Lower leg skin (tissue), 4 donors: ENCODE results near the gene RPL27. TPM values are rescaled to one million over a fixed set of nuclear protein-coding genes. Genes with fewer than 3 reads are reported as not detected.

Experiments
- DNase-seq, 2 donors: peaks; one replicate each; pipeline ENCODE4 v3.0.0-alpha.2; 2019; ENCODE audit warnings: low spot score in 2 of 2
- H3K4me3 ChIP-seq: fragments of 200-600 bp; sonication (generic); 2 replicates; pipeline ENCODE4 v1.5.1; 2017; ENCODE audit warnings: mild to moderate bottlenecking, low read depth; ENCODE audit not compliant: poor library complexity, severe bottlenecking
- CTCF ChIP-seq, 3 donors: fragments of 450-650 bp; IDR thresholded peaks; one replicate each; pipeline ENCODE4 v1.5.1; 2016; ENCODE audit warnings: antibody characterized with exemption in 3 of 3, mild to moderate bottlenecking in 3 of 3, moderate library complexity in 2 of 3
- POLR2A ChIP-seq, 2 donors: fragments of 450-650 bp; IDR thresholded peaks; one replicate each; pipeline ENCODE4 v1.6.1; 2016 to 2017; ENCODE audit warnings: antibody characterized with exemption in 2 of 2, mild to moderate bottlenecking in 1 of 2, moderate library complexity in 1 of 2
- WGBS, 2 donors: methylation state at CpG; one replicate each; pipeline ENCODE4 v1.1.5; 2018; 5-methylcytosine and 5-hydroxymethylcytosine counted together
- intact Hi-C: fragments of 100-400 bp; cut with DNase I; formaldehyde crosslinking; loops from one replicate; pipeline ENCODE4 v1.15.0; 2023; ENCODE audit warnings: low total_unique reads
- total RNA-seq, 4 donors: library from RNA; depleted of rRNA; stranded (reverse); fragments of >200 nt; gene quantifications; one replicate each; pipeline ENCODE4 v1.1.0, GENCODE V29; 2016

The RPL27 gene
- total RNA-seq, 4 donors from 2014 or later = 1,091 to 1,783 (median 1,434) TPM

GRCh38 chr17:43003542-43004172 is 5.4 kb downstream of the RPL27 start:
- TF ChIP-seq CTCF (IDR thresholded peaks at IDR 0.05) = no peak
- 68 to 70% methylated on average over 5 of the region's 5 CpGs for WGBS, 2 donors
- no peak overlapping the region for H3K4me3 ChIP-seq
- intact Hi-C loops = no loop called here
- no peak for DNase-seq

- intact Hi-C loops = no loop called here
- TF ChIP-seq POLR2A (IDR thresholded peaks at IDR 0.05) (no peak), CTCF (IDR thresholded peaks at IDR 0.05) (no peak)
- DNase-seq = peak; percentile 86 to 98
- peak within 1 kb of the TSS; percentile 13 for H3K4me3 ChIP-seq
- WGBS, 2 donors = 22 to 27% methylated on average over 18 of the region's 18 CpGs
Observed at GRCh38 chr17:43006639-43007551, 8.7 kb downstream of the RPL27 start, which contains the start of gene IFI35. Gene IFI35, plus strand, starts transcription at chr17:43006784. Its CDS starts 164 bp downstream, at chr17:43006948.

GRCh38 chr17:43010667-43011308 is 12.6 kb downstream of the RPL27 start:
- no peak for DNase-seq
- no peak overlapping the region for H3K4me3 ChIP-seq
- intact Hi-C loops = no loop called here
- WGBS, 2 donors = 91 to 92% methylated on average over 5 of the region's 5 CpGs
- TF ChIP-seq POLR2A (IDR thresholded peaks at IDR 0.05) (no peak), CTCF (IDR thresholded peaks at IDR 0.05) (no peak)

DNA sequence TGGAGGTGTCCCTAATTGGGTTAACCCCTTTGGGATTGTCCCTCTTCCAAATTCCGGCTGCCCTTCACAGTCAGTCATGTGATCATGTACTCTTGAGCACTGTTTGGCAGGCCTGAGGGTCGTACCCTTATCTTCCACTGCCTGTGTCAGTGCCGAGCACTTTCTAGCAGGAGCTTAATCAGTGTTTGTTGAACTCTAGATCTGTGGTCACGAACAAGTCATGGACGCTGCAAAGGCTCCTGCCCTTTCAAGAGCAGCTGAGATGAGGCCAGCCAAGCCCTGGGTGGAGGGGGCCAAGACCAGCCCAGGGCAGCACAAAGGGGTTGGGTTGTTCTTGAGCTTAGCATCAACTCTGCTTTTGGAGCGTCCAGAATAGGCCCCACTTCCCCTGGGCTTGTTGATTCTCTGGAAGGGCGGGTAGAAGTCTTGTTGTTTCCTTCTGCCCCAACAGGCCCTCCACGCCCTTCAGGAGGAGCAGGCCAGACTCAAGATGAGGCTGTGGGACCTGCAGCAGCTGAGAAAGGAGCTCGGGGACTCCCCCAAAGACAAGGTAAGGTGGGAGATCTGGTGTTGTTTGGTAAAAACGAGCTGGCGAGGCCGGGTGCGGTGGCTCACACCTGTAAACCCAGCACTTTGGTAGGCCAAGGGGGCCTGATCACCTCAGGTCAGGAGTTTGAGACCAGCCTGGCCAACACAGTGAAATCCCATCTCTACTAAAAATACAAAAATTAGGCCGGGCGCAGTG is 13.7 kb downstream of the RPL27 start:
- TF ChIP-seq POLR2A (IDR thresholded peaks at IDR 0.05) (no peak), CTCF (IDR thresholded peaks at IDR 0.05) (no peak)
- 59 to 71% methylated on average over 15 of the region's 15 CpGs for WGBS, 2 donors
- intact Hi-C loops = no loop called here
- no peak overlapping the region for H3K4me3 ChIP-seq
- DNase-seq = no peak

GRCh38 chr17:43013296-43013695 is 15.1 kb downstream of the RPL27 start:
- no peak for DNase-seq
- no peak for TF ChIP-seq POLR2A (IDR thresholded peaks at IDR 0.05)
- TF ChIP-seq CTCF (IDR thresholded peaks at IDR 0.05) = no peak
- 82 to 84% methylated on average over 5 to 8 of the region's 8 CpGs for WGBS, 2 donors
- no peak overlapping the region for H3K4me3 ChIP-seq
- intact Hi-C loops = no loop called here
